ENCODE results near the gene ACD.
"Not testable (repeated sequence)": the region's sequence is repeated elsewhere in the genome, so short reads cannot be mapped to it uniquely, and the experiment has no call there.

Gene ACD

DNA sequence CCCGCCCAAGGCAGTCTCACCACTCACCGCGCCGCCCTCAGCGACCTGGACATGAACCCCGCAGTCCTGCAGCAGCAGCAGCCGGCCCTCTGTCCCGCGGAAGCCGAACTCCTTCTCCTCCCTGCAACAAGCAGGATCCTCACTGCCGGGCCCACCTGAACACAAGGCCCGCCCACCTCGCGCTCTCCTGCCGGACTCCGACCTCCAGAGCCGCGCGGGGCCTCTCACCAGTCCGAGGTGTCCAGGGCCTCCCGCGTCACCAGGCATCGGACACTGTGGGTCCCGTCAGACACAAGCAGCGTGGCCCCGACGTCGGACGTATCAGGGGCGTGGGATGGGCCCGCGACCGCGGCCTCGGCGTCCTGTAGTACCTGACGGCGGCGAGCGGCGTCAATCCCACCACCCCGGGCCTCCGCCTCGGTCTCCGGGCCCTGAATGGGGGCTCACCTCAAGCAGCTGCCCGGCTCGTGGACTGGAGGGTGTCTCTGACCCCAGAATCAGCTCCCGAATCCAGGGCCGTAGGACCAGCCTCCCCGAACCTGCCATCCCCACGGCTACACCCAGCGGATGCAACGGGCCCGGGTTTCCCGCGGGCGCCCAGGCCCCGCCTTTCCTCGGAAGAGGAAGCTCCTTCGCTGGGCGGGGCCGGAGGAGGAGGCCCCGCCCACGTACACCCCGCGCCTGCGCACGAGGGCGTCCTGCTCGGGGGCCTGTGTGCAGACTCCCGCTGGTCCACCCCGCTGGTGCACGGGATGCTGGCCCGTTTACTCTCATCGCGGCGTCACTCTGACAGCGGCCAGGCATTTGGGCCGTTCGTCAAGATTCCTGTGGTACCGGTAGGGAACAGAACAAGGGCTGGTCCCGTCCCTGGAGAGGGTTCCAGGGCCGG is at the start of gene ACD:
ACD (minus strand) TSS at position 586 of the 889 bp plus-strand sequence; CDS start at position 546, 40 bp downstream.
- peak; percentile 98 for DNase-seq

DNA sequence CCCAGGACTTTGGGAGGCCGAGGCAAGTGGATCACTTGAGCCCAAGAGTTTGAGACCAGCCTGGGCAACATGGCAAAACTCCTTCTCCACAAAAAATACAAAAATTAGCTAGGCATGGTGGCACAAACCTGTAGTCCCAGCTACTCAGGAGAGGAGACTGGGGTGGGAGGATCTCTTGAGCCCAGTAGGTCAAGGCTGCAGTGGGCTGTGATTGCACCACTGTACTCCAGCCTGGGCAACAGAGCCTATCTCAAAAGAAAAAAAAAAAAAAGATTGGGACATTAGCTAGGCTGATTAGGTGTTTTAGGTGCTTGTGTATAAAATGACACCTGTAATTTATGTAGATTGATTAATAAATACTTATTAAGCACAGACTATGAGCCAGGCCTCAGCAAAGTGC is 49.0 kb upstream of the ACD start:
- DNase-seq: no peak

DNA sequence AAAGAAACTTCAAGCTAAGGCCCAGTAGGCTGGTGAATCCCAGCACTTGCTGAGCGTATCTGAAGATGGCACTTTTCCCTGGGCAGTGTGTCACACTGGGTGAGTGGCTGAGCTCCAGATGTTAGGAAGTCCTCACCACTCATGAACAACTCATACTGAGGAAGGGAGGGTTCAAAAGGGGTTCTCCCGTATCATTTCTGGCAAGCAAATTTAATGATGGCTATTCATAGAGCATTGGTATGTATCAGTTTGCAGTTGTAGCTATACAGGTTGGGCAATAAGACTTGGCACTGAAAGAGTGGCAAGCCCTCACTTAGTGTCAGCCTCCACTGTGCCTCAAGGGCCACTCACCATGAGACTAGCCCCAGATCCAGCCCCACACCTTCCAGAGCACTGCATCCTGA is 48.3 kb upstream of the ACD start:
- no peak for DNase-seq

DNA sequence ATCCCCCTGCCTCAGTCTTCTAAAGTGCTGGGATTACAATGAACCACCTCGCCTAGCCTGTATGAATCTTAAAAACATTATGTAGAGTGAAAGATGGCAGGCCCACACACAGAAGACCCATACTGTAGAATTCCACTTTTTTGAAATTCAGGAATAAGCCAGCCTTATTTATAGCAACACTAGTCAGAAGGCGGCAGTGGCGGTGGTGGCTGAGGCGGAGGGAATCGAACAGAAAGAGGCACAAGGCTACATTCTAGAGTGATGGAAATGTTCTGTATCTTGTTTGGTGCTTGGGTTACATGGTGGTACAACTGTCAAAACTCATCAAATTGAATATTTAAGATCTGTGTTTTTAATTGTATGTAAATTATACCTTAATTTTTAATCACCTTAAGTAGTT is 47.7 kb upstream of the ACD start:
- DNase-seq: no peak

DNA sequence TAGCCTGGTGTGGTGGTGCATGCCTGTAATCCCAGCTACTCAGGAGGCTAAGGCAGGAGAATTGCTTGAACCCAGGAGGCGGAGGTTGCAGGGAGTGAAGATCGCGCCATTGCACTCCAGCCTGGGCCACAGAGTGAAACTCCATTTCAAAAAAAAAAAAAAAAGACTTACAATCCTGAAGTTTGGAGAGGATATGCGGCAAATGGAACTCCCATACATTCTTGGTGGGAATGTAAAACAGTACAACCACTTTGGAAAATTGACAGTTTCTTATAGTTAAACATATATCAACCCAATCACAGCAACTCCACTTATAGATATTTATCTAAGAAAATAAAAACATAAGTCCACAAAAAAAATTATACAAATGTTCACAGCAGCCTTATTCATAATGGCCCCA is 47.1 kb upstream of the ACD start:
- DNase-seq: no peak

DNA sequence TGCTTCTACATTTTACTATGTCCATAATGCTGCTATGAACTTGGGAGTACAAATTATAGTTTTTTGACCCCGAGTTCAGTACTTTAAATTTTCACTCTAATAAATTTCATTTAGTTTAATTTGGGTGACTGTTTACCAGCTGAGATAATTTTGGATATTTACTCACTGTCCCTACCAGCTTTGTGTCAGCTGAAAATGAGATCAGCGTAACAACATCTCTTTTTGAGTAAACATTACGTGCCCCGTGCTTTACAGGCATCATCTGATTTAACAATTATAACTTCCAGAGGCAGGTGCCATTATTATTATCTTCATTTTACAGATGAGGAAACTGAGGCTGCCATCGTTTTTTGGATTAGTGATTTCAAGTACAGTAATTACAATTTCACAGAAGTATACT is 44.0 kb upstream of the ACD start:
- DNase-seq: no peak

DNA sequence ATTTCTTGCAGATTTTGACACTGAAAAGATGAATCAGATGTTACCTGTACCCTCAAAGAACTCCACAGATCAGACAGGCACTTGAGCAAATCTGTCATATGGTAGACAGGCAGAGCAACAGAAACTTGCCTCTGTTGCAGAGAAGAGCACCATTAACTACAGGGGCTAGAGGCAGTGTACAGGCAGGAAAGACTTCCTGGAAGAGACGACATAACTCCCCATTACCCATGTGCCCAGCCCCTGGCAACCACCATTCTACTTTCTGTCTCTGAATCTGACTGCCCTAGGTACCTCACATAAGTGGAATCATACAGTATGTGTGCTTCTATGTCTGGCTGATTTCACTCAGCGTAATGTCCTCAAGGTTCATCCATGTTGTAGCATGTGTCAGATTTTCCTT is 43.6 kb upstream of the ACD start:
- no peak for DNase-seq

DNA sequence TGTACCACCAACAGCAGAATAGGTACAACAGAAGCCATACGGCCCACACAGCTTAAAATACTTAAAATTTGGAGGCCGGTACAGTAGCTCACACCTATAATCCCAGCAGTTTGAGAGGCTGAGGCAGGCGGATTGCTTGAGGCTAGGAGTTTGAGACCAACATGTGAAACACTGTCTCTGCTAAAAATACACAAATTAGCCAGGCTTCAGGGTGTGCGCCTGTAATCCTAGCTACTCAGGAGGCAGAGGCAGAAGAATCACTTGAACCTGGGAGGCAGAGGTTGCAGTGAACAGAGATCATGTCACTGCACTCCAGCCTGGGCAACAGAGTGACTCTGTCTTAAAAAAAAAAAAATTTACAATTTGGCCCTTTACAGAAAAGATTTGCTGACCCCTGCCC is 42.1 kb upstream of the ACD start:
- no peak for DNase-seq

DNA sequence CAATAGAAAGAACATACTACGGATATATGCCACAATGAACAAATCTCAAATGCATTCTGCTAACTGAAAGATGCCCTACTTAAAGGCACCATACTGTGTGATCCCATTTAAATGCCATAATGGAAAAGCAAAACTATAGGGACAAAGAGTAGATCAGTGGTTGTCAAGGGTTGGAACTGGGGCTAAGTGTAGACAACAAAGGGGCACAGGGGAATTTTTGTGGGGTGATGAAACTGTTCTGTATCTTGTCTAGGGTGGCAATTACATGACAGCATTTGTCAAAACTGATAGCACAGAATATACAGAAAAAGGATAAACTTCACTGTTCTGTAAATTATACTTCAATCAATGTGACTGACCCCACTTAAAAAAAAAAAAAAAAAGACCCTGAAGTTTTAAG is 41.4 kb upstream of the ACD start:
- DNase-seq: no peak

DNA sequence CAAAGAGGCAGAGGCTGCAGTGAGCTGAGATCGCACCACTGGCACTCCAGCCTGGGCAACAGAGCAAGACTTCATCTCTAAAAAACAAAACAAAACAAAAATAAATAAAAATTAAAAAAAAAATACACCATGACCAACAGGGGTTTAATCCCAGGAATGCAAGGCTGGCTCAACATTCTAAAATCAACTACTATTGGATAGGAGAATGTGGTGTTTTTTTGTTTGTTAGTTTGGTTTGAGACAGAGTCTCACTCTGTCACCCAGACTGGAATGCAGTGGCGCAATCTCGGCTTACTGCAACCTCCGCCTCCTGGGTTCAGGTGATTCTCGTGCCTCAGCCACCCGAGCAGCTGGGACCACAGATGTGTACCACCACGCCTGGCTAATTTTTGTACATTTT is 39.2 kb upstream of the ACD start:
- no peak for DNase-seq

DNA sequence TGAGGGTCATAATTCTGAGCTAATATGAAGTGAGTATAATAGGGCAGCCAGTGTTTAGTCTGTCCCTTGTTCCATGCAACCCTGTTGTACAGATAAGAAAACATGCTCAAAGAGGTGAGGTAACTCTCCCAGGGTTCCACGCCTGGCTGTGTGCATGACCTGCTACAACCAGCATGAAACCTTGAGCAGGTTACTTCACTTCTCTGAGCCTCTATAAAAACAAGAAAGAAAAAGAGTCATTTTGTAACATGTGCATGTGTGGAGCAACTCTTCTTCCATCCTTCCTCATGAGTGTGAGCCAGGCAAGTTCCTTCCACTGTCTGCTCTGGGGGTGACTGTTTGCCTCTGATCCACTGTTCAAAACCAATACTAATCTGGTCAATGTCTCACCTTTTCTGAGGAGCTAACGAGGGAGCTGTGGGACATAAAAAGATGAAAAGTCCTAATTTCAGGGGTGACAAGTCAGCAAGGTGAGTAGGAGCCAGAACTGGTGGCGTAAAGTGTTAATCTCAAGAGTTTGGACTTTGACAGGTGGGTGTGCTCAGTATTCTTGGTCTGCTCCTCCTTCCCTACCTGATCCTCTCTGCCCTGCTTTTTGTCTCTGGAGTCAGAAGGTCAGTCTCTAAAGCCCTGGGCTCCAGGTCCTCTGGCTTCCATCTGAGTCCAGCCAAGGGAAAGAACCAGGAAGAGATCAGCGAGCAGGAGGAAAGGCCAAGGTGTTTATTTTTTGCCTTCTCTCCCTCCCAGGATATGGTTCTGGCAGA is 37.5 kb upstream of the ACD start:
- no peak for DNase-seq

DNA sequence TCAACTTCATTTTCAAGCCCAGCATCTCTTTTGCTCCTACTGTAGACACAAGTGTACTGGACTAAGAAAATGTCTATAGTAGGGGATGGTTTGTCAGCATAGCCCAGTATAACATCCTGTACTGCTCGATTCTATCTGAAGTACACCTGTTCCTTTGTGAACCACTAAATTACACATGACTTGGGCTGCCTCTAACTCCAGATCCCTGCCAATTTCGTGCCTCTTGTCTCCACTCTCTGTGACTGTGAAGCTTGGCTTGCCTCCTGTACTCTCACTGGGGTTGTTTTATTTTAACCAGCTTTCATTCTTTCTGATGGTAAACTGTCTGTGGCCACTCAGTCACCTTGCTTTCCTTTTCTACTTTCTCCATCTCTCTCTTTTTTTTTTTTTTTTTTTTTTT is 34.6 kb upstream of the ACD start:
- no peak for DNase-seq

DNA sequence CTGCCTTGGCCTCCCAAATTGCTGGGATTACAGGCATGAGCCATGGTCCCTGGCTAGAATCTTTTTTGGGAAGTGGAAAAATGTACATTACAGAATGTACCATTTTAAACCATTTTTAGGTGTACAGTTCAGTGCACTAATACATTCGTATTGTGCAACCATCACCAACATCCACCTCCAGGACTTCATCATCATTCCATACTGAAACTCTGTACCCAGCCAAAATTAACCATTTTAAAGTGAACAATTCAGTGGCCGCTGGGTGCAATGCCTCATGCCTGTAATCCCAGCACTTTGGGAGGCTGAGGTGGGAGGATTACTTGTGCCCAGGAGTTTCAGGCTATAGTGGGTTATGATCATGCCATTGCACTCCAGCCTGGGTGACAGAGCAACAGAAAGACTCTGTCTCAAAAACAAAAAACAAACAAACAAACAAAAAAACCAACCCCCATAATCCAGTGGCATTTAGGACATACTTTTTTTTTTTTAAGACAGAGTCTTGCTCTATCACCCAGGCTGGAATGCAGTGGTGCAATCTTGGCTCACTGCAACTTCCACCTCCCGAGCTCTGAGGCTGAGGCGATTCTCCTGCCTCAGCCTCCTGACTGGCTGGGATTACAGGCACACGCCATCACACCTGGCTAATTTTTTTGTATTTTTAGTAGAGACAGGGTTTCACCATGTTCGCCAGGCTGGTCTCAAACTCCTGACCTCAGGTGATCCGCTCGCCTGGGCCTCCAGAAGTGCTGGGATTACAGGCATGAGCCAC is 33.6 kb upstream of the ACD start:
- DNase-seq: not testable (repeated sequence)

DNA sequence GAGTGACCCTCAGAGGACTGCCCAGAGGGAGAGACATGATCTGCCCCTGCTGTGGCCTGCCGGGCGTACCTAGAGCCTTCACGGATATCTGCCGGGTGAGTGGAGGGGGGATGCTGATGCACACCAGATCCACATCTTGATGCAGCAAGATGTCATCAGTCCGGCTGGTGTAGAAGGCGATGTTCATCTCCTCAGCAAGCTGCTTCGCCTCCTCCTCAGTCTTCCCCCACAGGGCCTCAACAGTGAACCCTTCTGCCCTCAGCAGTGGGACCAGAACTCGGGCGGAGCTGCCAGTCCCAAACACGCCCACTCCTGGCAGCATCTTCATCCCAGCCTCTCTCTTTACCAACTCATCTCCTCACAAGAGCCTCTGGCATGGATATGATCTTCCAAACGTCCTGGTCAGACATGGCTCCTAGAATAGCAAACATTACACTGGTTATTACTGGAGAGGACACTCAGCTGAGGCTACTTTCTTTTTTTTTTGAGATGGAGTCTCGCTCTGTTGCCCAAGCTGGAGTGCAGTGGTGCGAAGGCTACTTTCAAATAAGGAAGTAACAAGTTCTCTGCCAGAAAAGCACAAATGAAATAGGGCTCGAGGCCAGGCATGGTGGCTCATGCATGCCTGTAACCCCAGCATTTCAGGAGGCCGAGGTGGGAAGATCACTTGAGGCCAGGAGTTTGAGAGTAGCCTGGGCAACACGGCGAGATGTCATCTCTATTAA is 25.5 kb upstream of the ACD start:
- DNase-seq: no peak

DNA sequence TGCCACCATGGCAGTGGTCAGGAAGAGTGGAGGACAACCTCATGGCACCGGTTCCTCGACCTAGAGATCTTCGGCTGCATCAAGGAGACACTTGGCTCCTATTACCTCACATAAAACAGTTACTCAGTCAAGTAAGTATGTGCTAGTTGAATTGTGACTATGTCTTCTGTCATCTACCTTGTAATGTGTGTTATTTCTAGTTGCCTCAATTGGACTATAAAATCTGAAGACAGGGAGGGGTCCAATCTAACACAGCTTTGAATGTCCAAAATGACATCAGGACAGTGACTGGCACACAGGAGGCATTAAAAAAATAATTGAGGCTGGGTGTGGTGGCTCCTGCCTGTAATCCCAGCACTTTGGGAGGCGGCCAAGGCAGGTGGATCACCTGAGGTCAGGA is 23.7 kb upstream of the ACD start:
- DNase-seq: no peak

DNA sequence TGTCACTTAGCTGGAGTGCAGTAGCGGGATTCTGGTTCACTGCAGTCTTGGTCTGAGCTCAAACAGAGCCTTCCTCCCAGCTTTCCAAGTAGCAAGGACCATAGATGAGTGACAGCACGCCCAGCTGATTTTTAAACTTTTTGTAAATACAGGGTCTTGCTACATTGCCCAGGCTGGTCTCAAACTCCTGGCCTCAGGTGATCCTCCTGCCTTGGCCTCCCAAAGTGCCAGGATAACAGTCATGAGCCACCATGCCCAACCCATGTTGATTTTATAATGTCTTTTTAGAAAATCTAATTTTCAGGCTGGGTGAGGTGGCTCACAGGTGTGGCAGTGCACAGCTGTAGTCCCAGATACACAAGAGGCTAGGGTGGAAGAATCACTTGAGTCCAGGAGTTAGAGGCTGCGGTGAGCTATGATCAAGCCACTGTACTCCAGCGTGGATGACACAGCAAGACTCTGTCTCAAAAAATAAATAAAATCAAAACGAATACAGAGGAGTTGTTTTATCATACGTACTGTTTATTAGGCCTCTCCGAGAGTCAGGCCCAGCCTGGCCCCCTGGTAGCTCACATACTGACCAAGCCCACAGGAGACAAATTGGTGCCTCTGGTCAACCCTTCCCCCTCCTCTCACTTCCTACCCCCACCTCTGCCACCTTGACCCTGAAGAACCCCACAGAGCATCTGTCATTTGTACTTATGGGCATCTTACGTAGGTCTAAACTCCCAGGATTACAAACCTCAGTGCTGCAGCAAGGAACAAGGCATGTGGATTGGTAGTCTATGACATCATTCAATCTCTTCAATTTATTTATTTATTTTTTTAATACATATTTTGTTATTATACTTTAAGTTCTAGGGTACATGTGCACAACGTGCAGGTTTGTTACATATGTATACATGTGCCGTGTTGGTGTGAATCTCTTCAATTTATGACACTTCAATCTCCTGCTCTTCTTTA is 20.2 kb upstream of the ACD start:
- no peak for DNase-seq

DNA sequence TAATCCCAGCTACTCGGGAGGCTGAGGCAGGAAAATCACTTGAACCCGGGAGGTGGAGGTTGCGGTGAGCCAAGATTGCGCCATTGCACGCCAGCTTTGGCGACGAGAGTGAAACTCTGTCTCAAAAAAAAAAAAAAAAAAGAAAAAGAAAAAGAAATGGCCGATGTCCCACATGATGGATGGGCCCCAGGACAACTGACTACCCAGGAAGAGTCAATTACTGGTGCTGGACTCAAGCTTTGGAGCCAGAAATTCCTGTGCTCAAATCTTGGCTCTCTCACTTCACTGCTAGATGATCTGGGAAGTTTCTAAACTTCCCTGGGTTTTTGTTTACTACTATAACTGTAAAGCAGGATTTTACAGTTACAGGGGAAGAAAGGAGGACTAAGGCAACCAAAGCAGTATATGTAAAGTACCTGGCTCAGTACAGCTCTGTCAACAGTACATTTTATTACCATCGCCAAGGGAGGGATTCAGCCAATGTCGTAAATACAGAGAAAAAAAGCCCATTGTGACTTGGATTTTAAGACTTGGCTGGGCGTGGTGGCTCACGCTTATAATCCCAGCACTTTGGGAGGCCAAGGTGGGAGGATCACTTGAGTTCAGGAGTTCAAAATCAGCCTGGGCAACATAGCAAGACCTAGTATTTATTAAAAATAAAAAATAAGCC is 18.4 kb upstream of the ACD start:
- DNase-seq: no peak

DNA sequence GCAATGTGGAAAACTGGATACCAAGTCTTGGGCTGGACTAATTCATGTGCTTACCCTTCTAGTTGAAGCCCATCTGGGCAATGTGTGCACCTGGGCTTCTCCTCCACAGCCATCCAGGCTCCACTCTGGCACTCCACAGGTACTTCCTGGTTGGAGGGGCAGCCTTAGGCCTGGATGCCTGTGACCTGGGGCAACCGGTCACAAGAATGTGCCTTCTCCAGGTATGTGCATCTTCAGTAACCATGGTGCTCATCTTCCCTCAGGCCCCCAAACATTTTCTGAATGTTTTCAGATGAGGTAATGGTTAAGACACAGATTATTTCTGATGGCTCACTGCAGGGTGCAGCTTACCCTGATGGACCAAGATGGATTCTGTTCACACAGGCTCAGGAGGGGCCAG is 17.7 kb upstream of the ACD start:
- no peak for DNase-seq

DNA sequence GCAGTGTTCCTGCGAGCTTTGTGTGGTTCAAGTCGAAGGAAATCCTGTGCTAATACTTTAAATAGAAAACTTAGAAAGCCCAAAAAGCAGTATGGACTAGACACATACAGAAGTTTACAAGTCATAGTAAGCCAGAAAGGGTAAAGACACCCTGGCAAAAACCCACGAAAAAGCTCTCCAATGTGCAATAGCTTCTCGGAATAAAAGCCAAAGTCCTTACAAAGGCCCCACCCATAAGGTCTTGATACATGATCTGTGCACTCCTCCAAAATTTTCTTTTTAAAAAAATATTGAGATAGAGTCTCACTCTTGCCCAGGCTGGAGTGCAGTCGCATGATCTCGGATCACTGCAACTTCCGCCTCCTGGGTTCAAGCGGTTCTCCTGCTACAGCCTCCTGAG is 16.9 kb upstream of the ACD start:
- no peak for DNase-seq

DNA sequence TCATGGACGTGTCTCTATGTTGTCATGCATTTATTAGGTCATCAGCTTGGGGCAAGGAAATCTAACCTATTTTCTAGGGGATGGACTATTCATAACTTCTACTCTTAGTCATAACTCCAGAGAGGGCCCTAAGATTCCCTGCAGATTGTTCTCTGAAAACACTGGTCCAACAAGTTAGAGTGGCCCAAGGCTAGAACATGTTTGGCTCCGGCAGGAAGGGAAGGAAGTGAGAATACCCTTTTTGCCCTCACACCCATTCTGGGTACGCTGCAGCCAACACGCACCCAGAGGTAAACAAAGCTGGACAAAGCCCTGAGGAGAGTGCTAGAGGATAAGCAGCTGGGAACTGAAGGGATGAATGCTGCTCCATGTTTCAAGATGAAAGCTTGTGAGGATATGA is 16.5 kb upstream of the ACD start:
- DNase-seq: no peak

DNA sequence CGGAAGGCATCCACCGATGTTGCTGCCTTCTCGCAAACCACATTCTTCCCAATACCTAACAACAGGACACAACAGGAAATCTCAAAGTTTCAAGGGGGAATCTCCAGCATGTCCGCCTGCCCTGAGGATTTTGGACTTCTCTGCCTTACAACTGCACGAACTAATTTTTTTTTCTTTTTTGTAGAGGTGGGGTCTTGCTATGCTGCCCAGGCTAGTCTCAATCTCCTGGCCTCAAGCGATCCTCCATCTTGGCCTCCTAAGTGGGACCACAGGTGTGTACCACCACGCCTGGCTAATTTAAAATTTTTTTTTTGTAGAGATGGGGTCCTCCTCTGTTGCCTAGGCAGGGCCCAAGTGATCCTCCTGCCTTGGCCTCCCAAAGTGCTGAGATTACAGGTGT is 15.9 kb upstream of the ACD start:
- no peak for DNase-seq

Data from activated CD8-positive, alpha-beta memory T cell treated with anti-CD3 and anti-CD28 coated beads, Interleukin-2, amount 50 U/mL, for 48 hours (primary cell).